Mammary epithelial cell (primary cell): Measurements from ENCODE around the gene PARD6B.

Experiments used
- CTCF ChIP-seq, 2 donors: IDR thresholded peaks in 1 of 2; conservative IDR thresholded peaks in 1 of 2; 2 replicates each; pipeline ENCODE4 v1.5.1; 2011 to 2012; ENCODE audit warnings: inconsistent platforms in 2 of 2, low read length in 2 of 2, mild to moderate bottlenecking in 2 of 2, control low read depth in 1 of 2, low read depth in 1 of 2; ENCODE audit not compliant: insufficient read depth in 1 of 2; ENCODE audit errors: extremely low read depth in 1 of 2
- EZH2 ChIP-seq: IDR thresholded peaks from 2 replicates; pipeline ENCODE4 v1.6.1; 2012; ENCODE audit warnings: low read length, inconsistent platforms, borderline replicate concordance

- no peak for TF ChIP-seq CTCF (conservative IDR thresholded peaks at IDR 0.05 in 1 of 2, IDR thresholded peaks at IDR 0.05 in 1 of 2; ENCODE audit: extremely low read depth in 1 of 2, insufficient read depth in 1 of 2, low read depth in 1 of 2, low read length in 2 of 2)
- TF ChIP-seq EZH2: no peak
Measured at GRCh38 chr20:50715694-50716093, 15.7 kb upstream of the PARD6B start.
